K562 (cell line): ENCODE data around the gene PTTG1IP. TPM values are rescaled to one million over a fixed set of nuclear protein-coding genes. Genes with fewer than 3 reads are reported as not detected.

ENCODE experiments used
- CBX1 ChIP-seq: sonication (generic); IDR thresholded peaks from 2 replicates; pipeline ENCODE4 v1.6.1; 2016; ENCODE audit warnings: antibody characterized with exemption, low read depth, mild to moderate bottlenecking
- E2F6 ChIP-seq, 2 experiments: IDR thresholded peaks; 2 replicates each; pipeline ENCODE4 v1.6.1; 2011; ENCODE audit warnings: borderline replicate concordance in 1 of 2, control low read depth in 1 of 2, low read depth in 1 of 2, low read length in 1 of 2, mild to moderate bottlenecking in 1 of 2, mixed read lengths in 1 of 2, moderate library complexity in 1 of 2; ENCODE audit not compliant: insufficient read depth in 1 of 2, insufficient read length in 1 of 2, poor library complexity in 1 of 2, severe bottlenecking in 1 of 2; ENCODE audit errors: extremely low read depth in 1 of 2
- ETS2 ChIP-seq: IDR thresholded peaks from 2 replicates; pipeline ENCODE4 v1.6.1; 2016; ENCODE audit warnings: borderline replicate concordance, missing genetic modification characterization, mild to moderate bottlenecking, moderate library complexity, missing compliant biosample characterization; ENCODE audit not compliant: poor library complexity, severe bottlenecking
- HNRNPL ChIP-seq: fragments of 200-400 bp; formaldehyde crosslinking; IDR thresholded peaks from 2 replicates; pipeline ENCODE4 v1.6.1; 2017; ENCODE audit warnings: low read depth, mild to moderate bottlenecking, low read length
- HNRNPLL ChIP-seq: fragments of 200-400 bp; formaldehyde crosslinking; IDR thresholded peaks from 2 replicates; pipeline ENCODE4 v1.6.1; 2017; ENCODE audit warnings: low read length, low read depth, mild to moderate bottlenecking; ENCODE audit not compliant: poor library complexity, severe bottlenecking
- MGA ChIP-seq: fragments of 450-650 bp; IDR thresholded peaks from 2 replicates; pipeline ENCODE4 v1.6.1; 2016; ENCODE audit warnings: mild to moderate bottlenecking, moderate library complexity
- PHF8 ChIP-seq: fragments of 200-600 bp; sonication (generic); IDR thresholded peaks from 2 replicates; pipeline ENCODE4 v1.6.1; 2012; ENCODE audit warnings: mixed run types, mild to moderate bottlenecking, inconsistent platforms, low read length, moderate library complexity, borderline replicate concordance
- PML ChIP-seq: IDR thresholded peaks from 2 replicates; pipeline ENCODE4 v1.6.1; 2012; ENCODE audit warnings: low read length, inconsistent platforms
- POLR2A ChIP-seq: fragments of 450-650 bp; conservative IDR thresholded peaks from 2 replicates; pipeline ENCODE4 v1.6.1; 2016
- SMAD3 ChIP-seq: fragments of 450-650 bp; formaldehyde crosslinking; conservative IDR thresholded peaks from 2 replicates; pipeline ENCODE4 v1.4.0; 2020; ENCODE audit warnings: mild to moderate bottlenecking
- TEAD1 ChIP-seq, 2 experiments: fragments of 450-650 bp in 1 of 2; sonication (generic) in 1 of 2; formaldehyde crosslinking; IDR thresholded peaks; 2 replicates each; pipeline versions ENCODE4 v1.4.0 to v1.8.0; 2020 to 2022; ENCODE audit warnings: mild to moderate bottlenecking in 2 of 2, missing genetic modification reagents in 1 of 2
- ZNF655 ChIP-seq: fragments of 250-450 bp; sonication (Bioruptor Pico); IDR thresholded peaks from 2 replicates; pipeline ENCODE4 v1.5.0; 2021
- polyA plus RNA-seq, 8 experiments: library from polyadenylated mRNA; depleted of rRNA in 4 of 8; stranded (reverse) in 5 of 8; unstranded in 3 of 8; fragments of >200 nt; fragmentation: Nextera tagmentation in 2 of 8; fragmentation: Illumina TruSeq in 1 of 8; extraction: Ambion mirVana in 2 of 8; extraction: Trizol in 1 of 8; gene quantifications; 2 replicates each; pipeline versions ENCODE4 v1.2.1 to v1.2.3, GENCODE V29; 2011 to 2014; ENCODE audit warnings: inconsistent platforms in 1 of 8, missing spikeins in 1 of 8
- total RNA-seq, 7 experiments: library from RNA; depleted of rRNA in 6 of 7; stranded (reverse); fragments of >200 nt in 6 of 7; fragmentation: Illumina TruSeq in 2 of 7; extraction: Trizol in 2 of 7; gene quantifications; 2 replicates each; pipeline versions ENCODE4 v1.2.1 to v1.2.3, GENCODE V29; 2011 to 2021; ENCODE audit warnings: low replicate concordance in 1 of 7

Gene PTTG1IP
- total and polyA plus RNA-seq, 9 of the 15 experiments (the other 6 are each of a cell fraction or from before 2014, with no cell fraction given) = 5.0 to 99.3 (median 82.4) TPM

- TF ChIP-seq ETS2 (tag) (peak; percentile 71), HNRNPL (peak; percentile 30; the same call in 1 of the 2 replicates), TEAD1 (CRISPR knock-in tag; IDR thresholded peaks at IDR 0.05) (peak in 1 of 2 experiments; percentile 76; a peak in 2 of 4 replicates), ZNF655 (CRISPR knock-in tag) (peak; percentile 13; the same call in 1 of the 2 replicates), HNRNPLL (peak; percentile 9), POLR2A (peak; percentile 83), MGA (peak; percentile 38), SMAD3 (CRISPR knock-in tag) (peak; percentile 71; the same call in 1 of the 2 replicates), PHF8 (peak; percentile 74; the same call in 1 of the 2 replicates), CBX1 (peak; percentile 74; the same call in 1 of the 2 replicates), E2F6 (IDR thresholded peaks at IDR 0.05; ENCODE audit: borderline replicate concordance in 1 of 2, extremely low read depth in 1 of 2, insufficient read depth in 1 of 2, insufficient read length in 1 of 2, low read depth in 1 of 2, low read length in 1 of 2, poor library complexity in 1 of 2, severe bottlenecking in 1 of 2) (peak; percentile 61 to 85), PML (peak; percentile 50; the same call in 1 of the 2 replicates)
Measured at GRCh38 chr21:44817914-44818639, 55.4 kb downstream of the PTTG1IP start, which contains the start of gene SUMO3 (continued).
